Measurements from ENCODE around the gene USP48.
A peak's percentile ranks its signal among the peaks of the same experiment; 100 is the strongest.

USP48 gene

GRCh38 chr1:21654209-21654608 is 128.7 kb downstream of the USP48 start:
- Histone ChIP-seq H3K9me3 (no peaks in the 10 kb centered on the region), H3K27me3 (peaks cover 0 to 41% of the 10 kb centered on the region in 2 donors), H3K27ac (no peak overlapping the region), H3K4me3 (no peak overlapping the region), H3K36me3 (no peaks in the 10 kb centered on the region), H3K4me1 (peaks cover 0 to 30% (median 11%) of the 10 kb centered on the region in 4 donors)
- DNase-seq: no peak
- intact Hi-C loops (cut with DNase I; ENCODE audit: low total_unique reads): no loop called here
- no peak for TF ChIP-seq CTCF (IDR thresholded peaks at IDR 0.05)

- intact Hi-C loops (cut with DNase I; ENCODE audit: low total_unique reads): no loop called here
Measured at GRCh38 chr1:21653744-21654100, 129.2 kb downstream of the USP48 start.

GRCh38 chr1:21652937-21653743 is 129.8 kb downstream of the USP48 start:
- H3K9me3 ChIP-seq: no peaks in the 10 kb centered on the region
- H3K4me1 ChIP-seq: peaks cover 0 to 27% (median 10%) of the 10 kb centered on the region in 4 donors
- H3K36me3 ChIP-seq: no peaks in the 10 kb centered on the region
- TF ChIP-seq CTCF (IDR thresholded peaks at IDR 0.05): no peak
- no peak for DNase-seq
- intact Hi-C loops (cut with DNase I; ENCODE audit: low total_unique reads): no loop called here
- H3K27me3 ChIP-seq: peaks cover 0 to 51% of the 10 kb centered on the region in 2 donors
- no peak overlapping the region for H3K27ac ChIP-seq
- no peak overlapping the region for H3K4me3 ChIP-seq

More at GRCh38 chr1:21653744-21654100, 129.2 kb downstream of the USP48 start:
- Histone ChIP-seq H3K4me1 (peaks cover 0 to 27% (median 10%) of the 10 kb centered on the region in 4 donors), H3K27me3 (peaks cover 0 to 45% of the 10 kb centered on the region in 2 donors), H3K27ac (no peak overlapping the region), H3K4me3 (no peak overlapping the region), H3K9me3 (no peaks in the 10 kb centered on the region), H3K36me3 (no peaks in the 10 kb centered on the region)
- TF ChIP-seq CTCF (IDR thresholded peaks at IDR 0.05): no peak
- DNase-seq: no peak

- DNase-seq: no peak
- H3K4me3 ChIP-seq: peak overlapping the region; percentile 40 to 49
- H3K36me3 ChIP-seq: no peaks in the 10 kb centered on the region
- no peak for TF ChIP-seq CTCF (IDR thresholded peaks at IDR 0.05)
- intact Hi-C loops (cut with DNase I; ENCODE audit: low total_unique reads): no loop called here
- no peak overlapping the region for H3K27ac ChIP-seq
- peaks cover 0 to 52% of the 10 kb centered on the region in 2 donors for H3K27me3 ChIP-seq
- H3K4me1 ChIP-seq: peaks cover 0 to 27% (median 10%) of the 10 kb centered on the region in 4 donors
- H3K9me3 ChIP-seq: no peaks in the 10 kb centered on the region
Measured at GRCh38 chr1:21652101-21652936, 130.6 kb downstream of the USP48 start.

- no peaks in the 10 kb centered on the region for H3K9me3 ChIP-seq
- no peaks in the 10 kb centered on the region for H3K36me3 ChIP-seq
- TF ChIP-seq CTCF (IDR thresholded peaks at IDR 0.05): no peak
- no peak overlapping the region for H3K27ac ChIP-seq
- H3K27me3 ChIP-seq: peaks cover 0 to 60% of the 10 kb centered on the region in 2 donors
- peaks cover 0 to 21% (median 10%) of the 10 kb centered on the region in 4 donors for H3K4me1 ChIP-seq
- intact Hi-C loops (cut with DNase I; ENCODE audit: low total_unique reads): no loop called here
- DNase-seq: no peak
- peak overlapping the region; percentile 40 to 49 for H3K4me3 ChIP-seq
Measured at GRCh38 chr1:21651214-21652042, 131.5 kb downstream of the USP48 start.
